HUES48 (cell line): ENCODE measurements around the gene KRTAP5-7.

Source experiments
- H3K27ac ChIP-seq: one replicate; pipeline ENCODE4 v1.7.0; 2013; ENCODE audit warnings: low read depth, low read length, inconsistent platforms
- H3K27me3 ChIP-seq: 2 replicates; pipeline ENCODE4 v1.6.1; 2013; ENCODE audit warnings: mild to moderate bottlenecking, low read length; ENCODE audit not compliant: control insufficient read depth, insufficient read depth
- H3K36me3 ChIP-seq: 2 replicates; pipeline ENCODE4 v1.6.1; 2013; ENCODE audit warnings: low read length; ENCODE audit not compliant: control insufficient read depth, insufficient read depth
- H3K4me1 ChIP-seq: 2 replicates; pipeline ENCODE4 v1.6.1; 2013; ENCODE audit warnings: mild to moderate bottlenecking, low read length; ENCODE audit not compliant: control insufficient read depth, insufficient read depth
- H3K4me3 ChIP-seq: 2 replicates; pipeline ENCODE4 v1.5.1; 2013; ENCODE audit warnings: mild to moderate bottlenecking, low read depth, low read length
- H3K9ac ChIP-seq: 2 replicates; pipeline ENCODE4 v1.6.1; 2013; ENCODE audit warnings: mild to moderate bottlenecking, low read depth, low read length, moderate library complexity
- H3K9me3 ChIP-seq: 2 replicates; pipeline ENCODE4 v1.6.1; 2013; ENCODE audit warnings: low read length; ENCODE audit not compliant: control insufficient read depth, insufficient read depth

Gene KRTAP5-7

DNA sequence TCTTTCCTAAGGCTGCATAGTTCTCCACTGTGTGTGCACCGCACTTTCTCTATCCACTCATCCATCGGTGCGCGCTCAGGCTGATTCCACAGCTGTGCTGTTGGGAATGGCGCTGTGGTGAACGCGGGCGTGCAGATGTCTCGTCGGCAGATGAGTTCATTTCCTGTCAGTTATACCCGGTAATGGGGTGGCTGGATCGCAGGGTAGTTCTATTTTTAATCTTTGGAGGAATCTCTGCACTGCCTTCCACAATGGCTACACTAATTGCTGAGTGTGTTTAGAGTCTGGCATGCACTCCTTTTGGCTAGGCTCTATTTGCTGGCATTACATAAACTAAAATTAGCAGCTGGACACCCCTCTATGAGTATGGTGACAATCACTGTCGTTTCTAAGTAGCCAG, 27.9 kb upstream of the KRTAP5-7 start:
- Histone ChIP-seq H3K4me3 (no peak overlapping the region), H3K36me3 (peaks cover 26% of the 10 kb centered on the region), H3K27me3 (no peaks in the 10 kb centered on the region), H3K4me1 (no peaks in the 10 kb centered on the region), H3K9ac (no peak overlapping the region), H3K27ac (no peak overlapping the region), H3K9me3 (no peaks in the 10 kb centered on the region)

- H3K9me3 ChIP-seq: no peaks in the 10 kb centered on the region
- no peak overlapping the region for H3K9ac ChIP-seq
- no peak overlapping the region for H3K27ac ChIP-seq
- H3K36me3 ChIP-seq: peaks cover 23% of the 10 kb centered on the region
- no peaks in the 10 kb centered on the region for H3K27me3 ChIP-seq
- no peaks in the 10 kb centered on the region for H3K4me1 ChIP-seq
- no peak overlapping the region for H3K4me3 ChIP-seq
Measured at GRCh38 chr11:71499546-71499945, 27.5 kb upstream of the KRTAP5-7 start.

- H3K27ac ChIP-seq: no peak overlapping the region
- no peak overlapping the region for H3K4me3 ChIP-seq
- no peak overlapping the region for H3K9ac ChIP-seq
- no peaks in the 10 kb centered on the region for H3K4me1 ChIP-seq
- no peaks in the 10 kb centered on the region for H3K27me3 ChIP-seq
- H3K9me3 ChIP-seq: no peaks in the 10 kb centered on the region
- peaks cover 23% of the 10 kb centered on the region for H3K36me3 ChIP-seq
Measured at GRCh38 chr11:71500601-71501021, 26.5 kb upstream of the KRTAP5-7 start.

- Histone ChIP-seq H3K9me3 (no peaks in the 10 kb centered on the region), H3K9ac (no peak overlapping the region), H3K27ac (no peak overlapping the region), H3K4me1 (no peaks in the 10 kb centered on the region), H3K27me3 (no peaks in the 10 kb centered on the region), H3K36me3 (peaks cover 23% of the 10 kb centered on the region), H3K4me3 (no peak overlapping the region)
Measured at GRCh38 chr11:71501071-71501985, 25.7 kb upstream of the KRTAP5-7 start.

DNA sequence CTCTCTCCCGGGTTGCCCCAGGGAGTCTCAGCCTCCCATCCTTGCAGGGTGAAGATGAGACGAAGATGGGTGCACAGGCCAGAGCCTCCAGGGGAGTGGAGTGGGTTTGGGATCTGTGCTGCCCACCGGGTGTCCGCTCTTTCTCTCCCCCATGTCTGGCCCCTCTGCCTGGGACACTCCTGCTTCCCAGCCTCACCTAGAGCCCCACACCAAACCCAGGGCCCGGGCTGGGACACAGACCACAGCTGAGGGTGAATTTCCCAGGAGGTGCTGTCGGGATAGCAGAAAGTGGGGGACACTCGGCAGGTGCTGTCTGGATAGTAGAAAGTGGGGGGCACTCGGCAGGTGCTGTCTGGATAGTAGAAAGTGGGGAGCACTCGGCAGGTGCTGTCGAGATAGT, 25.0 kb upstream of the KRTAP5-7 start:
- no peaks in the 10 kb centered on the region for H3K27me3 ChIP-seq
- no peaks in the 10 kb centered on the region for H3K9me3 ChIP-seq
- H3K36me3 ChIP-seq: peaks cover 23% of the 10 kb centered on the region
- no peak overlapping the region for H3K27ac ChIP-seq
- no peak overlapping the region for H3K4me3 ChIP-seq
- no peak overlapping the region for H3K9ac ChIP-seq
- no peaks in the 10 kb centered on the region for H3K4me1 ChIP-seq

- Histone ChIP-seq H3K36me3 (peaks cover 16% of the 10 kb centered on the region), H3K4me3 (no peak overlapping the region), H3K4me1 (no peaks in the 10 kb centered on the region), H3K9ac (no peak overlapping the region), H3K27me3 (no peaks in the 10 kb centered on the region), H3K9me3 (0 out of 2 replicates have a peak, but pooled peaks cover 3% of the 10 kb centered on the region), H3K27ac (no peak overlapping the region)
Measured at GRCh38 chr11:71502871-71503435, 24.1 kb upstream of the KRTAP5-7 start.

DNA sequence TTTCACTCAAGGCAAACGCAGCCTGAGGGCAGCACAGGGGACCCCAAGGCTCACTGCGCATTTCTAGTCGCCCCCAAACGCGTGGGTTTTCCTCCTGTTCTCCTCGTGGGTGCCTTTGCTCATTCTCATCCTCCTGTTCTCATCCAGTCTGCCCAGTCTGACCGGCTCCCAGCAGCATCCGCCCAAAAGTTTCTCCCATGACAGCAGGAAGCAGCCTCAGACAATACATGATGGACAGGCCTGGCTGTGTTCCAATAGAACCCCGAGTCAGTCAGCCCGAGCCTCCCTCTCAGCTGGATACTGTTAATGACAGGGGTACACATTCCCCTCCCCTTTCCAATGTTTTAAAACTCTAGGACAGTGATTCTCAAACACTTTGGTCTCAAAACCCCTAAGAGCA, 22.5 kb upstream of the KRTAP5-7 start:
- H3K27me3 ChIP-seq: no peaks in the 10 kb centered on the region
- H3K9me3 ChIP-seq: 0 out of 2 replicates have a peak, but pooled peaks cover 7% of the 10 kb centered on the region
- H3K27ac ChIP-seq: peak overlapping the region; percentile 61
- no peaks in the 10 kb centered on the region for H3K4me1 ChIP-seq
- no peak overlapping the region for H3K4me3 ChIP-seq
- H3K9ac ChIP-seq: no peak overlapping the region
- H3K36me3 ChIP-seq: 0 out of 2 replicates have a peak, but pooled peaks cover under 1% of the 10 kb centered on the region

DNA sequence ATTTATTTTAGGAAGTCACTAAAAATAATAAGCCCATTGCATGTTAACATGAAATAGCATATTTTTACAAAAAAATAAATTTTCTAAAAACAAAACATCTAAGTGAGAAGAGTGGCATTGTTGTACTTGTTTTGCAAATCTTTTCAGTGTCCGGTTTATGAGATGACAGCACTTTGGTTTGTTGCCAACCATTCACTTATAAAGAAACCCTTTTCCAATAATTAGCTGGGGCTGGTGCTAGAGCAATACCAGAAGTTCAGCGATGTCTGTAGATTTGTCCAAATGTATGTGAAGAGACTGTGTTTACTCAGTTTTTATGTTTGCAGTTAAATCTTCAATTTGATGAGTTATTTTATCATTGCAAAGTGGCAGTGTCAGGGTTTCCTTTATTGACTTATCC, 22.1 kb upstream of the KRTAP5-7 start:
- Histone ChIP-seq H3K4me1 (no peaks in the 10 kb centered on the region), H3K9ac (no peak overlapping the region), H3K9me3 (peaks cover 8% of the 10 kb centered on the region; the same call in 1 of the 2 replicates), H3K36me3 (no peaks in the 10 kb centered on the region), H3K4me3 (no peak overlapping the region), H3K27me3 (no peaks in the 10 kb centered on the region), H3K27ac (peak overlapping the region; percentile 61)

DNA sequence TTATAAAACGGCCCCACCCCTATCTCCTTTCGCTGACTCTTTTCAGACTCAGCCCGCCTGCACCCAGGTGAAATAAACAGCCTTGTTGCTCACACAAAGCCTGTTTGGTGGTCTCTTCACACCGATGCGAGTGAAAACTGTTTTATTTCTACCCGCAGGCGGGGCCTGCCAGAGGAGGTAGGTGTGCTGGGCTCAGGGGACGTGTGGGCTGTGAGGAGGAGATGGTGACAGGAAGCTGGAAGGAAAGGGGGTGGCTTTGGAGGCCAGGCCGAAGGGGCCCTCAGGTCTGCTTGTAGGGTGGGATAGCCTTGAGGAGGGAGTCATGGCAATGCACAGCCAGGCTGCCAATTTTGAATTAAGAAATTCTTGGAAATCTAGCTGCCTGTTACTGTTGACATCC, 21.3 kb upstream of the KRTAP5-7 start:
- H3K4me1 ChIP-seq: no peaks in the 10 kb centered on the region

GRCh38 chr11:71507102-71507501, 20.0 kb upstream of the KRTAP5-7 start:
- Histone ChIP-seq H3K36me3 (no peaks in the 10 kb centered on the region), H3K4me1 (no peaks in the 10 kb centered on the region), H3K27me3 (no peaks in the 10 kb centered on the region), H3K9ac (no peak overlapping the region), H3K4me3 (no peak overlapping the region), H3K27ac (no peak overlapping the region), H3K9me3 (peaks cover 16% of the 10 kb centered on the region)

More for the DNA sequence above, 21.3 kb upstream of the KRTAP5-7 start:
- Histone ChIP-seq H3K4me3 (no peak overlapping the region), H3K9ac (no peak overlapping the region), H3K9me3 (peaks cover 16% of the 10 kb centered on the region), H3K27me3 (no peaks in the 10 kb centered on the region), H3K36me3 (no peaks in the 10 kb centered on the region), H3K27ac (peak overlapping the region; percentile 56)
